ENCODE data around the gene TGFBR2.

Gene TGFBR2

DNA sequence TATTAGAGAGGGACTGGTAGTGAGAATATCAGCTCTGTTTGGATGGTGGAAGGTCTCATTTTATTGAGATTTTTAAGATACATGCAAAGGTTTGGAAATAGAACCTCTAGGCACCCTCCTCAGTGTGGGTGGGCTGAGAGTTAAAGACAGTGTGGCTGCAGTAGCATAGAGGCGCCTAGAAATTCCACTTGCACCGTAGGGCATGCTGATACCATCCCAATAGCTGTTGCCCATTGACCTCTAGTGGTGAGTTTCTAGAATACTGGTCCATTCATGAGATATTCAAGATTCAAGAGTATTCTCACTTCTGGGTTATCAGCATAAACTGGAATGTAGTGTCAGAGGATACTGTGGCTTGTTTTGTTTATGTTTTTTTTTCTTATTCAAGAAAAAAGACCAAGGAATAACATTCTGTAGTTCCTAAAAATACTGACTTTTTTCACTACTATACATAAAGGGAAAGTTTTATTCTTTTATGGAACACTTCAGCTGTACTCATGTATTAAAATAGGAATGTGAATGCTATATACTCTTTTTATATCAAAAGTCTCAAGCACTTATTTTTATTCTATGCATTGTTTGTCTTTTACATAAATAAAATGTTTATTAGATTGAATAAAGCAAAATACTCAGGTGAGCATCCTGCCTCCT lies 87.2 kb downstream of the TGFBR2 start:
- no peak for DNase-seq (ENCODE audit: low read depth)

DNA sequence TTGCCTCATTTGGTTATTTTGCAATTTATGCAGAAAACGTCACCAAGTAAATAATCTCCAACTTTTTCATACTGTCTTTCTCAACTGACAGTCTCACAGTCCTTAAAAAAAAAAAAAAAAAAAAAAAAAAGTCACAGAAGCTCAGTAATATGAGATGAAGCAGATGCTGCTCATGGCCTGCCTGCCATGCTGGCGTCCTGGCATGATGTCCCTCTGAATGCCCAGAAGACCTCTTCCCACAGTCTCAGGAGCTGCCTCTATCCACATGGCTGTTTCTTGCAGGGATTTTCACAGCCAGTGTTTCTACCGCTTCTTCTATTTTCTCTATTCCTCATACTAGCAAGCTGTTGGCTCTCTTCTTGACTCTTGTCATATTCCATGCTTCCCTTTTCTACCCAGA lies 87.7 kb downstream of the TGFBR2 start:
- no peak for DNase-seq (ENCODE audit: low read depth)

GRCh38 chr3:30694668-30695067 lies 88.3 kb downstream of the TGFBR2 start:
- DNase-seq (ENCODE audit: low read depth) = no peak

- no peak for DNase-seq (ENCODE audit: low read depth)
These were observed 89.1 kb downstream of the TGFBR2 start for GRCh38 chr3:30695302-30696061.

GRCh38 chr3:30696403-30696819 lies 90.0 kb downstream of the TGFBR2 start:
- no peak for DNase-seq (ENCODE audit: low read depth)

DNA sequence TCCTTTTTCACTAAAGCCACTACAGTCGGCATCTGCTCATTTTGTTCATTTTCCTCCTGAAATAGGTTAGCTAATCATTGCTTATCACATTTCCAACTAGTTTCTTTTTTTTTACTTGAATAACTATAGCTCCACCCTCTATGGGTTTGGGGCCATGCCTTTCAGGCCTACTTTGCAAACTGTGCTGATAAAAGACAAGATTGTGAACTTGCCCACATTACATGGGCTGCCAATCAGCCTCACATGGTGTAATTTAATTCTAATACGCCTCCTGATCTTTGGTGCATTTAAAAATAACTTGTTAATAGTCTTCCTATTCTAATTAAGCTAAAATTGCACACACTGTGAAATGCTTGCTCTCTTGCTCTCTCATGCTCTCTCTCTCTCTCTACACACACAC lies 90.5 kb downstream of the TGFBR2 start:
- DNase-seq (ENCODE audit: low read depth) = no peak

DNA sequence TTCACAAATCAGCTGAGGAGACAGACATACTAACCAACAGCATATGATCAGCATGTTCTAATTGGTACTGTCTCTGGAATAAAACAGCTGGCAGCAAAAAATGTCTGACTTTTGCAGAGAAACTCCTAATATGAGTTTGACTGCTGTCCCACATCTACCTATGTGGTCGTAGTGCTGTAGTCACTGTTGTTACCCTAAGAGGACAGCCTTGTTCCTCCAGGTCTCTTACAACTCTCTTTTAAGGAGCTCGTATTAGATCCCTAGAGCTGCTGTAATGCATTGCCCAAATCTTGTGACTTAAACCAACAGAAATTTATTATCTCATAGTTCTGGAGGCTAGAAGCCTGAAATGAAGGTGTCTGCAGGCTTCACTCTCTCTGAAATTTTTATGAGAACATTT lies 92.1 kb downstream of the TGFBR2 start:
- no peak for DNase-seq (ENCODE audit: low read depth)

DNA sequence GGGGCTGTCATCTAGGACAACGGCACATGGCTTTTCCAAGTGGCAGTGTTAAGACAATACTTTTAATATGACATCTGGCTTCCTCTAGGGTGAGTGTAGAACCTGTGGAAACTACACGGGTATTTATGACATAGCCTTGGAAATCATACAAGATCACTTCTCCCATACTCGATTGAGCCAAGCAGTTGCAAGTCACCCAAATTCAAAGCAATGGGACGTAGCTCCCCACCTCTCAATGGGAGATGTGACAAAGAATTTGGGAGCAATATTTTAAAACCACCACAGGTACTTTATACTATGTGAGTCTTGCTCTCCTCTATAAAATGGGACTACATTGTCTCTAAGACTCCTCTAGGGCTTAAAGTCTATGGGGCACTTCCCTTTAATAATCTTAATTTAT lies 93.5 kb downstream of the TGFBR2 start:
- no peak for DNase-seq (ENCODE audit: low read depth)

DNA sequence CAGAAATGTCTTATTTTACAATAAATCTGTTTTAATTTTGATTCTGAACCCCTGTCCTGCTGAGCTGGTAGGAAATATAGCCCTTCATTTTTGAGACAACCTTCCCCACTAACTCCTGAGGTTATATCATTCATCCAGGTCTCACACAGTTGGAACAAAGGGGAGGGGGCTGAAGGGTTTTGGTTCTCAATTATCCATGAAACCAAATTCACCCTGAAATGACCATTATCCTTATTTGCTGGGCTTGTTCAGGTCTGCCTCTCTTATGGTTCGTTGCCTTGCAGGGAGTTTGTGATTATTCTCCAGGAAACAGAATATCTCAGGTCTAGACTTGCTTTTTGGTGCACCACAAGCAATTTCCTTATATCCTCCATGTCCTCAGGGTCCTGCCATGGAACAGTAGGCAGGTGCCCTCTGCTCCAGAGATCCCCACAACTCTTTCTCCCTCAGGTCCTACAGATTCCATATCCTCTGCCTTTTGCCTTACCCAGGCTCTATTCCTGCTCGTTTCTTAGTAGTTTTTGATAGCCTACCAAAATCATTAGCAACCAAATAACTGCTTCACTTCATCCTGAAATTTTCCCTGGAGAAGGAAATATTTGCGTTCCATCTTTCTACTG lies 94.4 kb downstream of the TGFBR2 start:
- no peak for DNase-seq (ENCODE audit: low read depth)

DNA sequence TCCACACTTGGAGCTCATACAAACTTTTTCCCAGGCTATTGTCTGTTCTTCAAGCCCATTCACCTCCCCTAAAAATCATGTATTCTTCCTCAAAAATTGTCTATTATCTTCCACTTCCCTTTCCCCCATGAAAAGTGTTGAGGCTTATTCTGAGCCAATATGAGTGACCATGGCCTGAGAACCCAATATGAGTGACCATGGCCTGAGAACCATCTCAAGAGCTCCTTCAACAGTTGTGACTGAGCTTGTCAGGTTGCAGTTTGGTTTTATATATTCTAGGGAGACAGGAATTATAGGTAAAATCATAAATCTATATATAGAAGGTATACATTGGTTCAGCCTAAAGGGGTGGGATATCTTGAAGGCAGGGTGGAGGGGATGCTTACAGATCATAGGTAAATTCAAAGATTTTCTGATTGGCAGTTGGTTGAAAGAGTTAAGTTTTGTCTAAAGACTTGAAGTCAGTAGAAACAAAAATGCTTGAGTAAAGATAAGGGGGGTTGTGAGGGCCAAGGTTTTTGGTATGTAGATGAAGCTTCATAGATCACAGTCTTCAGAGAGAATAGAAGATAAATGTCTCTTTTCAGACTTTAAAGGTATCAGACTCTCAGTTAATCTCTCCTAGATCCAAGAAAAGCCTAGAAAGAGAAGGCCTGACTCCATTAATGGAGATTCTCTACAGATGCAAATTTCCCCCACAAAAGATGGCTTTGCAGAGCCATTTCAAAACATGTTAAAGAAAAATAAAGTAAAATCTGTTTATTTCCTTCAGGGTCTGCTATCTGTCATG lies 95.8 kb downstream of the TGFBR2 start:
- DNase-seq (ENCODE audit: low read depth) = no peak

GRCh38 chr3:30702828-30703397 lies 96.5 kb downstream of the TGFBR2 start:
- no peak for DNase-seq (ENCODE audit: low read depth)

GRCh38 chr3:30704931-30705890 lies 98.8 kb downstream of the TGFBR2 start:
- DNase-seq (ENCODE audit: low read depth) = no peak

DNA sequence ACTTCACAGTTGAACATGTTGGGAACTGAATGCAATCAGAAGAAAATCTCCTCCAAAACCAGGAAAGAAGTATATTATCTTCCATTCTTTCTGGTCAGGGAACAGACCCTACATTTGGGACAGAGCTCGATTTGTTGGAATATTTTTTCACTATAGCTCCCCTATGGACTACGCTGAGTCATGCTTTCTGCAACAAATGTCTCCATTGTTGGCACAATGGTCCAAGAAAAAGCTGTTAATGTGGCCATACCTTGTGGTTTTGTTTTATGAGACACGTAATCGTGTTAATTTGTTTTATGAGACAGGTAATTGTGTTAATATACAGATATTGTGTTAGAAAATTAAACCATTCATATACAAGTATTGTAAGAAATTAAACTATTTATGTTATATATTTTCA lies 101.4 kb downstream of the TGFBR2 start:
- no peak for DNase-seq (ENCODE audit: low read depth)

DNA sequence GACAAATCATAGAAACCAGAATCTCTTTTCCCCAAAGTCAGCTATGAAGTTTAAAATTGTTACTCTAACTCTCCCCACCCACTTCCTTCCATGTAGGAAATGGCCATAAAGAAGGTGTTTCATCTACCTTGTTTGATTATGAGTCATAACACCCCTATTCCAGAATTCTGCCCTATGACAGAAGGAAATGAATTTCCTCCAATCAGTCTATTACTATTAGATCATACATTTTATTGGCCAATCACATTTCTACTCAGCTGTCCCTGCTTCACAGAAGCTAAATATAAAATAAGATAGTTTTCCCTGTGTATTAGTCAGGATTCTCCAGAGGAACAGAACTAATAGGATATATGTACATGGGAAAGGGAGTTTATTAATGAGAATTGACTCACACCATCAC lies 102.1 kb downstream of the TGFBR2 start:
- DNase-seq (ENCODE audit: low read depth) = no peak

GRCh38 chr3:30710017-30710416 lies 103.6 kb downstream of the TGFBR2 start:
- DNase-seq (ENCODE audit: low read depth) = no peak

DNA sequence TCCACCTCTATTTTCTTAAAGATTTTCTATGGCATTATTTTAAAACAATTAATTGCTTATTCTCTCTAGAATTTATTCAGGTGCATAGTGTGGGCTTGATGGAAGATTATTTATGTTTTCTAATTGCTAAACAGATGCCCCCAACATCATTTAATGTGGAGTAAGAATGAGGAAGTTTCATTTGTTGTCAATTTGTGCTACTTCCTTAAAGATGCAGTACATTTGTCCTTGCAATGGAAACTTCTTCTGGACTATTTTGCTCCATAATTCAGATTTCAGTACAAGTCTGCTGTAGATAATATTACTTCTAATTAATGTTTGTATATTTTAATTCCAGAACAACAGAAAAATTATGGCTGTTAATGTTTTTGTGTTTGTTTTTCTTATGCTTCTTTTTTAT lies 104.8 kb downstream of the TGFBR2 start:
- no peak for DNase-seq (ENCODE audit: low read depth)

- no peak for DNase-seq (ENCODE audit: low read depth)
These were observed 105.5 kb downstream of the TGFBR2 start for GRCh38 chr3:30711867-30712266.

DNA sequence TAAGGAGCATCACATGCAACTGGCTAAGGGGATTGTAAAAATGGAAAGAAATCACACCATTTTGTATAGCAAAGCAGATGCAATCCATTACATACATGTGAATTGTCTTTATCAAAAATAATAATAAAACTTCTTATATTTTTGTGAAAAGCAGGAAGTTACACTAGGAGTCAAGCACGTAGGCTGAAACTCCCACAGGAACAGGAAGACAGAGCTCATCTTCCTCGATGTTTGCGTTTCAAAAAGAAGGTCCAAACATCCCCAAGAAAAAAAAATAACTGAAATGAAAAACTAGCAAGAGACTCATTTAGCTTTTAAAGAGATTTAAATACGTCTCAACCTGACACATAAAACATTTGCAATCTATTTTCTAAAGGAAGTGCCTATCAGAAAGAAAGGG lies 106.6 kb downstream of the TGFBR2 start:
- no peak for DNase-seq (ENCODE audit: low read depth)

DNA sequence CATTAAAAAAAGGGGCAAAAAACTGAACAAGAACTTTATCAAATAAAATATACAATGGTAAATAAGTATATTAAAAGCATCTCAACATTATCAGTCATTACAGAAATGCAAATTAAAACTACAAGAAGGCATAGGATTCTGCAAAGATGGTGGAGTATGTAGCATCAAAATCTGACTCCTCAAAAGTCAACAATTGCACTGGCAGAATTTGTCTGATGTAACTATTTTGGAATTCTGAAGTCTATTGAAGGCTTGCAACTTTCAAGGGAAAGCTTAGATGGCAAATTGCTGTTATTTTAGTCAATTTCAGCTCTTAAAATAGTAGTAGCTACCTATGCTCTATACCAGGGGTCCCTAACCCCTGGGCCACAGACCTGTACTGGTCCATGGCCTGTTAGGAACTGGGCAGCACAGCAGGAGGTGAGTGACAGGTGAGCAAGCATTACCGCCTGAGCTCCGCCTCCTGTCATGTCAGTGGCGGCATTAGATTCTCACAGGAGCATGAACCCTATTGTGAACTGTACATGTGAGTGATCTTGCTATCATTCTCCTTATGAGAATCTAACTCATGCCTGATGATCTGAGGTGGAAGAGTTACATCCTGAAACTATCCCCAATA lies 107.6 kb downstream of the TGFBR2 start:
- DNase-seq (ENCODE audit: low read depth) = no peak

DNA sequence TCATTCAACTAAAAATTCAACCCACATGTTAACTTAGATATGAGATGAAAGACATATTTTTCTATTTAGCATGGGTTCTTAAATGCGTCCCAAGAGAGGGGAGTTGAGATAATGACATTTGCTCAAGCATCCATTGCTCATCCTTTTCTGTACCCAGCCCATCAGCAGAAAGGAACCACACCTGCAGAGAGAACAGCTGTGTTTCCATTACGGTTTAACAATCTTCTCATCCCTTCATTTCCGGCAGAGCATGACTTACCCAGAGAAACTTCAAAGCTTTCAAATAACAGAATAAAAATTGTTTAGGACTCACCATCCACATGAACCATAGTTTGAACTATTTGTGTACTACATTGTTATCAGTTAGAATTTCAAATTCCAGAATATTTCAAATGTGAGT lies 113.1 kb downstream of the TGFBR2 start:
- DNase-seq (ENCODE audit: low read depth) = no peak

All from activated T-cell treated with anti-CD3 and anti-CD28 coated beads for 48 hours (primary cell).